GM21528 (cell line): ENCODE results near the gene PFN1.
A peak's percentile ranks its signal among the peaks of the same experiment; 100 is the strongest.
"Not testable (repeated sequence)": the region's sequence is repeated elsewhere in the genome, so short reads cannot be mapped to it uniquely, and the experiment has no call there.

Experiments
- ATAC-seq: cut with Tn5 transposase; IDR thresholded peaks from one replicate; pipeline ENCODE4 v1.9.1; 2021; ENCODE audit warnings: mild to moderate bottlenecking, moderate library complexity; ENCODE audit not compliant: unreplicated experiment, low FRiP score

The PFN1 gene

GRCh38 chr17:4931963-4932362, 16.4 kb downstream of the PFN1 start, which contains the start of gene GP1BA:
TSS of gene GP1BA (plus strand) at chr17:4932277. CDS start at chr17:4932605, 328 bp downstream.
- ATAC-seq, result no peak

GRCh38 chr17:4928881-4929280, 19.4 kb downstream of the PFN1 start:
- ATAC-seq, result no peak

- ATAC-seq, result not testable (repeated sequence)
Measured at GRCh38 chr17:4926577-4927335, 21.6 kb downstream of the PFN1 start.

GRCh38 chr17:4921320-4921719, 27.0 kb downstream of the PFN1 start:
- ATAC-seq, result no peak

GRCh38 chr17:4920351-4921048, 27.8 kb downstream of the PFN1 start:
- ATAC-seq, result no peak

GRCh38 chr17:4919511-4920047, 28.8 kb downstream of the PFN1 start:
- ATAC-seq, result no peak

GRCh38 chr17:4914551-4914950, 33.8 kb downstream of the PFN1 start:
- not testable (repeated sequence) for ATAC-seq

GRCh38 chr17:4913994-4914393, 34.3 kb downstream of the PFN1 start:
- no peak for ATAC-seq

GRCh38 chr17:4908711-4909496, 39.4 kb downstream of the PFN1 start:
- no peak for ATAC-seq

- no peak for ATAC-seq
Measured at GRCh38 chr17:4908301-4908700, 40.0 kb downstream of the PFN1 start.

- not testable (repeated sequence) for ATAC-seq
Measured at GRCh38 chr17:4906642-4907041, 41.7 kb downstream of the PFN1 start.

GRCh38 chr17:4903051-4903818, 45.1 kb downstream of the PFN1 start, which contains the start of gene CHRNE:
TSS of gene CHRNE (minus strand) at chr17:4903098. CDS start at chr17:4903063, 35 bp downstream.
- no peak for ATAC-seq

- ATAC-seq, result no peak
Measured at GRCh38 chr17:4902540-4902939, 45.8 kb downstream of the PFN1 start.

GRCh38 chr17:4901648-4902344, 46.5 kb downstream of the PFN1 start:
- ATAC-seq, result no peak

- ATAC-seq, result no peak
Measured at GRCh38 chr17:4901108-4901647, 47.2 kb downstream of the PFN1 start.

GRCh38 chr17:4900231-4901107, 47.9 kb downstream of the PFN1 start:
- ATAC-seq, result no peak

GRCh38 chr17:4899341-4900230, 48.7 kb downstream of the PFN1 start, which contains the start of gene C17orf107:
TSS of gene C17orf107 (plus strand) at chr17:4899536. CDS start at chr17:4899763, 227 bp downstream.
- ATAC-seq, result peak; percentile 44
